Activated CD8-positive, alpha-beta T cell treated with anti-CD3 and anti-CD28 coated beads, Interleukin-2, amount 10 ng/mL, durations not matched to agents 7 days and 5 days (primary cell): Measurements from ENCODE around the gene CNOT1. TPM values are rescaled to one million over a fixed set of nuclear protein-coding genes. Genes with fewer than 3 reads are reported as not detected.

Source experiments
- ATAC-seq: fragments of 150-1000 bp; cut with Tn5 transposase; one replicate; pipeline ENCODE4 v1.10.0; 2021; ENCODE audit warnings: moderate library complexity
- CTCF ChIA-PET: fragments of 350-600 bp; sonication (Branson Sonifier 250); formaldehyde crosslinking; loops from one replicate; lab custom pipeline; 2021; ENCODE audit warnings: antibody characterized with exemption; lab: Charles Lee
- POLR2A ChIA-PET: fragments of 350-600 bp; sonication (Branson Sonifier 250); formaldehyde crosslinking; loops from one replicate; lab custom pipeline; 2021; ENCODE audit warnings: antibody characterized with exemption; lab: Charles Lee
- DNase-seq: peaks from one replicate; pipeline ENCODE4 v3.0.0-alpha.2; 2020
- H3K27ac Mint-ChIP-seq: one replicate; pipeline ENCODE4 v1.8.0; 2021; ENCODE audit warnings: mild to moderate bottlenecking, mixed read lengths
- H3K27me3 Mint-ChIP-seq: one replicate; pipeline ENCODE4 v1.8.0; 2021; ENCODE audit warnings: low read depth, mixed read lengths
- H3K36me3 Mint-ChIP-seq: one replicate; pipeline ENCODE4 v1.8.0; 2021; ENCODE audit warnings: low read depth, mixed read lengths
- H3K4me1 Mint-ChIP-seq: one replicate; pipeline ENCODE4 v1.8.0; 2021; ENCODE audit warnings: low read depth, mixed read lengths
- H3K4me3 Mint-ChIP-seq: one replicate; pipeline ENCODE4 v1.8.0; 2021; ENCODE audit warnings: mild to moderate bottlenecking, mixed read lengths
- H3K9me3 Mint-ChIP-seq: one replicate; pipeline ENCODE4 v1.8.0; 2022; ENCODE audit warnings: mixed read lengths; ENCODE audit not compliant: insufficient read depth
- total RNA-seq, 2 experiments: library from RNA; stranded (reverse); gene quantifications; one replicate each; pipeline ENCODE4 v1.2.3, GENCODE V29; 2021

Gene CNOT1
- total RNA-seq, 2 experiments from 2014 or later: 262 TPM

- POLR2A ChIA-PET: no interaction called here
- DNase-seq: no peak
- Mint-ChIP-seq H3K27me3 (no peaks in the 10 kb centered on the region), H3K4me1 (peaks cover 28% of the 10 kb centered on the region), H3K9me3 (no peaks in the 10 kb centered on the region), H3K4me3 (no peak overlapping the region), H3K36me3 (peaks cover 69% of the 10 kb centered on the region), H3K27ac (peak overlapping the region; percentile 47)
- no peak for ATAC-seq
- CTCF ChIA-PET: no interaction called here
Observed at GRCh38 chr16:58591083-58591482, 38.5 kb downstream of the CNOT1 start.

- POLR2A ChIA-PET: interaction anchor here (1.0 kb wide), 1 partner anchor 40 kb away, joined by 3 read pairs; the partner anchor contains the start of gene CNOT1
Observed at GRCh38 chr16:58589326-58589905, 40.2 kb downstream of the CNOT1 start.

GRCh38 chr16:58588406-58588805 is 41.2 kb downstream of the CNOT1 start:
- DNase-seq (no peak), ATAC-seq (no peak)
- no peaks in the 10 kb centered on the region for H3K9me3 Mint-ChIP-seq
- ChIA-PET CTCF (interaction anchor here (1.0 to 1.1 kb wide), 2 partner anchors 13 to 167 kb away, joined by 3 read pairs; no protein-coding TSS in a partner anchor), POLR2A (no interaction called here)
- H3K27me3 Mint-ChIP-seq: no peaks in the 10 kb centered on the region
- peaks cover 30% of the 10 kb centered on the region for H3K4me1 Mint-ChIP-seq
- H3K27ac Mint-ChIP-seq: peak overlapping the region; percentile 75
- no peak overlapping the region for H3K4me3 Mint-ChIP-seq
- peaks cover 67% of the 10 kb centered on the region for H3K36me3 Mint-ChIP-seq

More at GRCh38 chr16:58589326-58589905, 40.2 kb downstream of the CNOT1 start:
- peaks cover 72% of the 10 kb centered on the region for H3K36me3 Mint-ChIP-seq
- no peaks in the 10 kb centered on the region for H3K9me3 Mint-ChIP-seq
- peaks cover 30% of the 10 kb centered on the region for H3K4me1 Mint-ChIP-seq
- ATAC-seq: no peak
- CTCF ChIA-PET: interaction anchor here (1.1 kb wide), 1 partner anchor 12 kb away, joined by 3 read pairs; no protein-coding TSS in a partner anchor
- H3K4me3 Mint-ChIP-seq: peak overlapping the region; percentile 22
- peak overlapping the region; percentile 72 for H3K27ac Mint-ChIP-seq
- no peak for DNase-seq
- H3K27me3 Mint-ChIP-seq: no peaks in the 10 kb centered on the region

- H3K27ac Mint-ChIP-seq: no peak overlapping the region
- POLR2A ChIA-PET: no interaction called here
Observed at GRCh38 chr16:58586340-58587030, 43.1 kb downstream of the CNOT1 start.

GRCh38 chr16:58584831-58585505 is 44.7 kb downstream of the CNOT1 start:
- no peak overlapping the region for H3K4me3 Mint-ChIP-seq
- CTCF ChIA-PET: interaction anchor here (0.6 to 0.7 kb wide), 2 partner anchors 15 to 171 kb away, joined by 3 read pairs; no protein-coding TSS in a partner anchor
- peaks cover 16% of the 10 kb centered on the region for H3K4me1 Mint-ChIP-seq
- POLR2A ChIA-PET: no interaction called here
- peak overlapping the region; percentile 21 for H3K27ac Mint-ChIP-seq
- H3K9me3 Mint-ChIP-seq: no peaks in the 10 kb centered on the region
- peaks cover 70% of the 10 kb centered on the region for H3K36me3 Mint-ChIP-seq
- no peaks in the 10 kb centered on the region for H3K27me3 Mint-ChIP-seq
- ATAC-seq (no peak), DNase-seq (no peak)

More at GRCh38 chr16:58586340-58587030, 43.1 kb downstream of the CNOT1 start:
- DNase-seq (no peak), ATAC-seq (no peak)
- Mint-ChIP-seq H3K9me3 (no peaks in the 10 kb centered on the region), H3K4me1 (peaks cover 27% of the 10 kb centered on the region), H3K4me3 (no peak overlapping the region), H3K27me3 (no peaks in the 10 kb centered on the region), H3K36me3 (peaks cover 71% of the 10 kb centered on the region)
- CTCF ChIA-PET: no interaction called here

GRCh38 chr16:58582971-58583765 is 46.5 kb downstream of the CNOT1 start:
- DNase-seq: no peak
- Mint-ChIP-seq H3K9me3 (no peaks in the 10 kb centered on the region), H3K27ac (no peak overlapping the region), H3K4me1 (peaks cover 6% of the 10 kb centered on the region), H3K27me3 (no peaks in the 10 kb centered on the region), H3K4me3 (no peak overlapping the region), H3K36me3 (peaks cover 70% of the 10 kb centered on the region)
- CTCF ChIA-PET: interaction anchor here (1.2 kb wide), 1 partner anchor 70 kb away, joined by 4 read pairs; no protein-coding TSS in a partner anchor
- ATAC-seq: peak; percentile 36
- POLR2A ChIA-PET: interaction anchor here (0.6 kb wide), 1 partner anchor 53 kb away, joined by 5 read pairs; no protein-coding TSS in a partner anchor

GRCh38 chr16:58582133-58582532 is 47.5 kb downstream of the CNOT1 start:
- peaks cover 6% of the 10 kb centered on the region for H3K4me1 Mint-ChIP-seq
- peaks cover 71% of the 10 kb centered on the region for H3K36me3 Mint-ChIP-seq
- CTCF ChIA-PET: no interaction called here
- peak overlapping the region; percentile 28 for H3K27ac Mint-ChIP-seq
- H3K4me3 Mint-ChIP-seq: no peak overlapping the region
- no peaks in the 10 kb centered on the region for H3K27me3 Mint-ChIP-seq
- DNase-seq (no peak), ATAC-seq (no peak)
- no peaks in the 10 kb centered on the region for H3K9me3 Mint-ChIP-seq
- POLR2A ChIA-PET: no interaction called here

- DNase-seq (no peak), ATAC-seq (no peak)
- Mint-ChIP-seq H3K4me1 (no peaks in the 10 kb centered on the region), H3K9me3 (no peaks in the 10 kb centered on the region), H3K27ac (no peak overlapping the region), H3K4me3 (no peak overlapping the region), H3K27me3 (no peaks in the 10 kb centered on the region), H3K36me3 (peaks cover 66% of the 10 kb centered on the region)
- CTCF ChIA-PET: interaction anchor here (1.1 kb wide), 1 partner anchor 176 kb away, joined by 3 read pairs; no protein-coding TSS in a partner anchor
- POLR2A ChIA-PET: no interaction called here
Observed at GRCh38 chr16:58579587-58579986, 50.0 kb downstream of the CNOT1 start.

GRCh38 chr16:58578642-58579041 is 51.0 kb downstream of the CNOT1 start:
- POLR2A ChIA-PET: no interaction called here
- Mint-ChIP-seq H3K27me3 (no peaks in the 10 kb centered on the region), H3K4me3 (no peak overlapping the region), H3K9me3 (no peaks in the 10 kb centered on the region), H3K27ac (no peak overlapping the region), H3K36me3 (peaks cover 73% of the 10 kb centered on the region), H3K4me1 (peaks cover 7% of the 10 kb centered on the region)
- CTCF ChIA-PET: no interaction called here
- DNase-seq: no peak
- no peak for ATAC-seq

- Mint-ChIP-seq H3K27ac (no peak overlapping the region), H3K36me3 (peaks cover 71% of the 10 kb centered on the region), H3K27me3 (no peaks in the 10 kb centered on the region)
Observed at GRCh38 chr16:58577141-58577540, 52.5 kb downstream of the CNOT1 start.

GRCh38 chr16:58574895-58575294 is 54.7 kb downstream of the CNOT1 start:
- Mint-ChIP-seq H3K27ac (no peak overlapping the region), H3K9me3 (no peaks in the 10 kb centered on the region), H3K4me3 (no peak overlapping the region), H3K36me3 (peaks cover 78% of the 10 kb centered on the region), H3K27me3 (no peaks in the 10 kb centered on the region), H3K4me1 (peaks cover 7% of the 10 kb centered on the region)
- CTCF ChIA-PET: no interaction called here
- POLR2A ChIA-PET: no interaction called here
- DNase-seq (no peak), ATAC-seq (no peak)

More at GRCh38 chr16:58577141-58577540, 52.5 kb downstream of the CNOT1 start:
- DNase-seq (no peak), ATAC-seq (no peak)
- POLR2A ChIA-PET: no interaction called here
- H3K9me3 Mint-ChIP-seq: no peaks in the 10 kb centered on the region
- no peak overlapping the region for H3K4me3 Mint-ChIP-seq
- CTCF ChIA-PET: no interaction called here
- peaks cover 7% of the 10 kb centered on the region for H3K4me1 Mint-ChIP-seq
